GM12891 (cell line): ENCODE data around the gene GASK1A. TPM values are rescaled to one million over a fixed set of nuclear protein-coding genes. Genes with fewer than 3 reads are reported as not detected.

Source experiments
- DNase-seq: peaks from one replicate; pipeline ENCODE4 v3.0.0; 2011; ENCODE audit warnings: low spot score; ENCODE audit not compliant: insufficient read length
- FAIRE-seq: peaks from 2 replicates; lab custom pipeline; 2011; peaks lifted over from hg19 to GRCh38; lab: Jason Lieb, UNC
- PAX5 ChIP-seq: IDR thresholded peaks from 2 replicates; pipeline ENCODE4 v1.6.1; 2011; ENCODE audit warnings: low read length, moderate library complexity, mild to moderate bottlenecking; ENCODE audit not compliant: insufficient read depth, severe bottlenecking
- POLR2A ChIP-seq: IDR thresholded peaks from 2 replicates; pipeline ENCODE4 v1.6.1; 2011; ENCODE audit warnings: low read depth, low read length, control low read depth
- POLR2AphosphoS5 ChIP-seq: IDR thresholded peaks from 2 replicates; pipeline ENCODE4 v1.6.1; 2011; ENCODE audit warnings: low read depth, low read length, control low read depth
- POU2F2 ChIP-seq: IDR thresholded peaks from 2 replicates; pipeline ENCODE4 v1.6.1; 2011; ENCODE audit warnings: low read depth, mild to moderate bottlenecking, control low read depth, low read length, moderate library complexity
- SPI1 ChIP-seq: IDR thresholded peaks from 2 replicates; pipeline ENCODE4 v1.6.1; 2011; ENCODE audit warnings: low read depth, low read length, control low read depth
- TAF1 ChIP-seq: IDR thresholded peaks from 2 replicates; pipeline ENCODE4 v1.6.1; 2011; ENCODE audit warnings: low read depth, low read length, control low read depth
- polyA plus RNA-seq: library from polyadenylated mRNA; unstranded; fragments of >200 nt; gene quantifications from one replicate; pipeline ENCODE4 v1.2.1, GENCODE V29; 2012; ENCODE audit warnings: low read depth, missing spikeins, inconsistent platforms; ENCODE audit not compliant: missing spikeins

GASK1A gene
- polyA plus RNA-seq = not detected

DNA sequence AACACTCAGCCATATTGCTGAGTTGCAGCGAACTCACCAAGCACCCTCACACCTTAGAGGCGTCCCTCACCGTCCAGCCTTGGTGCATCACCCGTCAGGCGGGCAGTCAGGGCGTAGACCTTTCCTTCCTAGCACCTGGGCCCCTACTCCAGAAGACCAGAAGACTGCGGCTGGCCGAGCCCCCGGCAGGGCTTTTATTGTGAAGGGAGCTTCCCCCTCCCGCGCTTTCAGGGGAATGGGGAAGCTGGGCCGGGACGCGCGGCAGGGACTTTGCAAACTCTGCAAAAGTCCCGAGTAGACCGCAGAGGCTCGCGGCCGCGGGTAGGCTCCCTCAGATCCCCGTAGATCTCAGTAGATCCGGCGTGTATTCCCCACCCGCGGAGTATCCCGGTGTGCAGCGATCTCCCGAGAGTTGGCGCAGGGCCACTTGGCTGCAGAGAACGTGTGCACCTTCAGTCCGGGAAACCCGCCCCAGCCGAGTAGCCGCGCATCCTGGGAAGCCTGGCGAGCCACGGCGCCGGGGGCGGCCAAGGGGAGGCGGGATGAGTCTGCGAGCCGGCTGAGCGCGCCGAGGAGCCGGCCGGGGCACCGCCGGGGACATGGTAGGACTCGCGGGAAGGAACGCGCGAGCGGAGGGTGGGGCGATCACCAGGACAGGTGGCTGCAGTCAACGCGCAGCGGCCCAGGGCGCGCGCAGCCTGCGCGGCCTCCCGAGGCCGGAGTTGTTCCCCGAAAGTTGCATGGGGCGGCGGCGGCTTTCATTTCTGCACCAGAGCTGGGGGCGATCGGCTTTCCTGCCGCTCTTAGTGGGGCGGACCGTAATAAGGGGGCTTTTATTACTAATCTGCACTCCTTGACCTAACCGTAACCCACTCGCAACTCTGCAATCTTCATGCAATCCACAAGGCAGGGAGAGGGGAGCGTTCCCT lies at the start of gene GASK1A:
TSS of gene GASK1A (plus strand) at position 268 of the 929 bp plus-strand sequence. CDS start at position 600, 332 bp downstream.
- no peak for TF ChIP-seq POU2F2
- TF ChIP-seq TAF1 = no peak
- TF ChIP-seq POLR2AphosphoS5 = no peak
- no peak for TF ChIP-seq POLR2A
- TF ChIP-seq SPI1 = no peak
- TF ChIP-seq PAX5 = no peak
- no peak for FAIRE-seq
- no peak for DNase-seq

DNA sequence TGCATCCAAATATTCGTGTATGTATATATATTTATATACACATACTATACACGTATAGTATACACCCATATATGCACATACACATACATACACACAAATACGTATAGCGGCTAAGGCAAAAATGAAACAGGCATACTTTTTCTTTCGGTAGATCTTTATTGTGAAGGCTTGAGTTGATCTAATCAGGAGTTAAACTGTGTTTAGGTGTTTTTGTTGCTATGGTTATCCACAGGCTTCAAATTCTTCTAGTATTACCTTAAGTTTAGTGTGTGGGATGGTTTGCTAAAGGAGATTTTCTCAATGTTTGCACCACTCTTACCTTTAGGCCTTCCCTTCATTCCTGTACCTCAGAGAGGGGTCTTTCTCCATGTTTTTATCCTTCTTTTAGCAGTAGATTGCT lies 45.0 kb upstream of the GASK1A start:
- TF ChIP-seq POLR2AphosphoS5 (no peak), PAX5 (no peak), SPI1 (no peak), TAF1 (no peak), POLR2A (no peak), POU2F2 (no peak)
- no peak for DNase-seq
- FAIRE-seq = no peak

DNA sequence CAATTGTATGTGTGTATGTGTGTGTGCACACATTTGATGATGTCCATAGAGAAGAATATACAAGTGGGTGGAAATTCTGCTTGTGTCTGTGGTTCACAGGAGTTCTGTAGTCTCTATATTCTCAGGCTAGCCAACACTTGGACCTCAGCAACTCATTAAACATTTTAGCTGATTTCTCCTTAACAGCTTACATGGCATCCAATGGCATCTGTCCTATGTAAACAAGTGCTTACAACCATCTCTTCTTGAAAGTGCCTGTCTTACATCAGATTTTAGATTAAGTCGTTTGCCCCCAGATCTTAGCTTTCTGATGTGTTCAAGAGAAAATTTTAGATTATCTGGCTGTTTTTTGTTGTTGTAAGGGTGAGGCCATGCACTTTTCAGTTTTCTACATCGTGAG lies 44.2 kb upstream of the GASK1A start:
- TF ChIP-seq POLR2AphosphoS5 (no peak), SPI1 (no peak), PAX5 (no peak)
- FAIRE-seq (no peak), DNase-seq (no peak)

DNA sequence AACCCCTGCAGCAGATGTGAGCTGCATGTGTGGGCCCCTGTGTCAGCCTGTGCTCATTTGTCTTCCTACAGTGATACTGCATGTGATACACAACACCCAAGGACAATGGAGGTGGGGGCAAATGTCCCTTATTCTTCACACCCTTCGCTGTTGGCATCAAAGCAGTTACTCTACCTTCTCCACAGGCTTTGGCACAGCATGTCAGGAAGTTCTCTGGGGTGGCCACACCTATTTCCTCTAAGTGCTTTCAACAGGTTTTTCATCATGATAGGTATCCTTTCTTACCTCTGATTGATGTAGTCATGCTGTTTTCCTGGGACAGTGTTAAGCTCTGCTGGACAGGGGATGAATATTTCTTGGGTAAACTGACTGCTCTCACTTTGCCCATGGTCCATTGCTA lies 43.6 kb upstream of the GASK1A start:
- FAIRE-seq = no peak
- TF ChIP-seq POU2F2 (no peak), TAF1 (no peak), POLR2A (no peak), POLR2AphosphoS5 (no peak), SPI1 (no peak), PAX5 (no peak)
- DNase-seq = no peak

DNA sequence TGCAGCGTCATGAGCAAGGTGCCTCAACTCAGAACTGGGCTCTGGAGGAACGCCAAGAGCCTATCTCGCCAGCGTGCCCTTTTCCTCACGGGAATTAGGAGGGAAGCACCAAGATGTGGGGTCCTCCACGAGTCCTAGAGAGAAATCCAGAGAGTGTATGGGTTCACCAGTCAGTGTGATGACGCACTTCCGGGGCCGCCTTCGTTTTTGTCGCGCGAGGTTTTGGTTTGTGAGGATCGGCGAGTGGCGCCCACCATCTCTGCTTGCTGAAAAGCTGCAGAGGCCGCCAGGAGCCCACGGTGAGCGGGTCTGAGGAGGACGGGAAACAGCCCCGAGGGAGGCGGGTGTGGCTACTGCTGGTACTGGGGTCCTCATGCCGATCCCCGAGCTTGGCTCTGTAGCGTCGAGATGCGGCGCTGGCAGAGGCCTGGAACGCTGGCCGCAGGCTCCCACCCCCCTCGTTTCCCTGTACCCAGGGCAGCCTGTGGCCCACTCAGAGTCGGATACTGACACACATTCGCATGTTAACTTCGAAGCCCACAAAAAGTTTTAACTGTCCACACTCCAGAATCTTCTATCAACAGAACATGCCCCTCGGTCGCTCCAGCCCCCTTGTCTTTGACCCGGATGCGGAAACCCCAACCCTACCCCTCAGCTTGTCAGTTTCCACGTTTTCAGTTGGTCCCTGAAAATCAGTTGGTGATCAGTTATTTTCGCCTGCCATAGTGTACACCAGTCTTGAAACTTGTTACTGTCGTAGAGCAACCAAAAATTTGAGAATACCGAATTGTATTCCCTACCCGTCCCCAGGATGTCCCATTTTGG lies 42.7 kb upstream of the GASK1A start:
- no peak for FAIRE-seq
- TF ChIP-seq POLR2AphosphoS5 (no peak), SPI1 (no peak), TAF1 (no peak), POLR2A (no peak), POU2F2 (no peak), PAX5 (no peak)
- DNase-seq = no peak

DNA sequence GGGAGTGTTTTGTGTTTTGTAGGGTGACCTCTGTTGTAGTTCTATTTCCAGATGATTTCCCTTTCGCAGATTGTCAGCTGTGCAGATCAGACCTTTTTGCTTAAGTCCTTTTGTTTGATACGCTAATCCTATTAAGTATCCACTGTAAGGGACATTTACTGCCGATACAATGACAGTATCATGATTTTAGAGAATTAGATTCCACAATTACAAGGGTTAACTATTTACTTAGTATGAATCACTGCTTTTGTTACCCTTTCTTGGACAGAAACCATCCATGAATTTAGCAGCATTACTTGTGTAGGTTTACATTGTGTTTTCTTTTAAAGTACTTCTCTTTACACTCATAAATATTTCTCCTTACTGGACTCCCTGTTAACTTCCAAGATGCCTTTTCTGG lies 41.8 kb upstream of the GASK1A start:
- FAIRE-seq (no peak), DNase-seq (no peak)
- TF ChIP-seq SPI1 (no peak), TAF1 (no peak), POLR2AphosphoS5 (no peak)

DNA sequence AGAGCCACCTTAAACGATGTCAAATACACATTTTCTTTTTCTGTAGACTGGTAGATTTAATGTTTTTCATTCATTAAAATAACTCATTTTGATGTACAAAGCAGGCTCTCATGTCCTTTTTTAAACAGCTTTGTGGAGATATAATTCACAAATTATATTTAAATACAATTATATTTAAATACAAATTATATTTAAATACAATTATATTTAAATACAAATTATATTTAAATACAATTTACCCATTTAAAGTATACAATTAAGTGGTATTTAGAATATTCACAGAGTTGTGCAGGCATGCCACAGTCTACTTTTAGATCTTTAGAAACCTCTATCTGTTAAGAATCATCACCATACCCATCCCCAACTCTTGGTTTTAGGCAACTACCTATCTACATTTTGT lies 36.4 kb upstream of the GASK1A start:
- DNase-seq = no peak
- TF ChIP-seq PAX5 = no peak
- TF ChIP-seq POU2F2 = no peak
- no peak for TF ChIP-seq TAF1
- no peak for TF ChIP-seq POLR2A
- no peak for TF ChIP-seq POLR2AphosphoS5
- no peak for FAIRE-seq

DNA sequence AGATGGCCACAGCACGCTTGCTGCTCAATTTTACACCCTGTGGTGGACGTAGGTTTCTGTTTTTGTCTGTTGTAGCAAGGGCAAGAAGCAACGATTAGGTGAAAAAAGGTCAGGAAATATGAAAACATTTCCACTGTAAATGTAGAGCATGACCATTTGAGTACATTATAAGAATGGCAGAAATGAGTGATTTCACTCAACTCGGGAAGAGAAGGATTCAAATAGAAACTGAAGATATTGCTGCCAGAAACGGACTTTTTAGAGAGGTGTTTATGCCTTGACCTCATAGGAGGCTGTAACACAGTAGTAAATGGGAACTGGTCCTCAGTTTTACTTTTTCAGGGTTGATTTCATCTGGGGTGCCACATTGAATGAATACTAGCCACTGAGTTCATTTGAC lies 33.1 kb upstream of the GASK1A start:
- TF ChIP-seq POU2F2 = no peak
- no peak for TF ChIP-seq POLR2A
- TF ChIP-seq POLR2AphosphoS5 = no peak
- no peak for TF ChIP-seq SPI1
- TF ChIP-seq PAX5 = no peak
- no peak for TF ChIP-seq TAF1
- no peak for FAIRE-seq

DNA sequence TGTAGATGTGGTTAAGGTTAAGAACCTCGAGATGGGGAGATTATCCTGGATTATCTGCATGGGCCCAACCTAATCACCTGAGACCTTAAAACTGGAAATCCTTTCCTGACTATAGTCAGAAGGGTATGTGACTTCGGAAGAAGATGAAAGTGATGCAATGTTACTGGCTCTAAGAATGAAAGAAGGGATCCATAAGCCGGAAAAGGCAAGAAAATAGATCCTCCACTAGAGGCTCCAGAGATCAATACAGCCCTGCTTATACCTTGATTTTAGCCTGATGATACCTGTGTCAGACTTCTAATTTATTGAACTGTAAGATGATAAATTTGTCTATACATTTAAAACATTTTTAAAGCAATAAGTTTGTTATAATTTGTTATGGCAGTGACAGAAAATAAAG lies 21.5 kb upstream of the GASK1A start:
- no peak for FAIRE-seq
- TF ChIP-seq TAF1 (no peak), POU2F2 (no peak), POLR2AphosphoS5 (no peak), PAX5 (no peak), POLR2A (no peak), SPI1 (no peak)
- no peak for DNase-seq

More for the DNA sequence above, 33.1 kb upstream of the GASK1A start:
- DNase-seq = no peak

DNA sequence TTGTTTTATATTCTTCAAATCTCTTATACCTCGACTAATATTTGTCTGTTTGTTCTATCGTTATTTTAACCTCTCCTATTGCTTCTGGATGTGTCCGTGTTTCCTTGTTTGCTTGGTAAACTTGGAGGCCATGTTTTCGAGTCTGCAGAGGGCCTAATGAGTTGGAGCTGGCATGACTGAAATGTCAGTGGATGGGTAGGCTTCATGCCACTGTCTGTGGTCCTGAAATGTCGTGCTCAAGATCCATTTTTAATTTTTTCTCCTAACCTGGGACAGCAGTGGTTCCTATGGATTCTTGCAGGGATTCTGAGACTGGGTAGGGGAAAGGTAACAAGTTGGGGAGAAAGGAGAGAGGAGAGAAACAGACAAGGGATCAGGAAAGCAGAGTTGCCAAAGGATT lies 18.8 kb upstream of the GASK1A start:
- DNase-seq = no peak
- FAIRE-seq = no peak
- no peak for TF ChIP-seq POU2F2
- TF ChIP-seq POLR2A = no peak
- no peak for TF ChIP-seq POLR2AphosphoS5
- no peak for TF ChIP-seq TAF1
- no peak for TF ChIP-seq PAX5
- TF ChIP-seq SPI1 = no peak
